Left lobe of liver (tissue), 2 donors: Measurements from ENCODE around the gene RPUSD4. TPM values are rescaled to one million over a fixed set of nuclear protein-coding genes. Genes with fewer than 3 reads are reported as not detected.

ENCODE experiments used
- ATAC-seq: fragments of 200-7000 bp; cut with Tn5 transposase; one replicate; pipeline ENCODE4 v1.9.1; 2020; ENCODE audit warnings: mild to moderate bottlenecking, moderate library complexity
- DNase-seq: peaks from one replicate; pipeline ENCODE4 v3.0.0-alpha.2; 2020; ENCODE audit warnings: low spot score
- total RNA-seq: library from RNA; stranded (reverse); gene quantifications from one replicate; pipeline ENCODE4 v1.2.1, GENCODE V29; 2021
- donor health status: DM: no; HTN: no; CAD: no; lungs with moderate emphysema.
- donor health status: DM: no; HTN: yes; CAD: no.

The RPUSD4 gene
- total RNA-seq, 1 donor from 2014 or later, result 17.0 TPM

DNA sequence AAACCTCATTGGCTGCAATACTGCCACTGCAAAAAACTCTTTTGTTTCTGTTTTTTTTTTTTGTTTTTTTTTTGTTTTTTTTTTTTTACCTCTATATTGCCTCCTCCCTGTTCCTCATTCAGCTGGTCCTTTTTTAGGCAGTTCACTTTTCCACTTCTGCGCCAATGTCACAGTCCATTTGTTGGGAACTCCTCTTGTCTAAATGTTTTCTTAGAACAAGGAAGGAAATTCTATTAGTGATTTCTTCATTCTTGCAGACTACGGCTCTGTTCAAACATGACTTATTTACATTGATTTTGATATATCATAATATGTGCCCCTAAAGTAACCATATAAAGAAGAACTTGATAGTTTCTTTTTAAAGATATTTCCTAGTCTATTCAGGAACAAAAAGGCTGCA lies 3.0 kb upstream of the RPUSD4 start:
- ATAC-seq (no peak), DNase-seq (no peak)

DNA sequence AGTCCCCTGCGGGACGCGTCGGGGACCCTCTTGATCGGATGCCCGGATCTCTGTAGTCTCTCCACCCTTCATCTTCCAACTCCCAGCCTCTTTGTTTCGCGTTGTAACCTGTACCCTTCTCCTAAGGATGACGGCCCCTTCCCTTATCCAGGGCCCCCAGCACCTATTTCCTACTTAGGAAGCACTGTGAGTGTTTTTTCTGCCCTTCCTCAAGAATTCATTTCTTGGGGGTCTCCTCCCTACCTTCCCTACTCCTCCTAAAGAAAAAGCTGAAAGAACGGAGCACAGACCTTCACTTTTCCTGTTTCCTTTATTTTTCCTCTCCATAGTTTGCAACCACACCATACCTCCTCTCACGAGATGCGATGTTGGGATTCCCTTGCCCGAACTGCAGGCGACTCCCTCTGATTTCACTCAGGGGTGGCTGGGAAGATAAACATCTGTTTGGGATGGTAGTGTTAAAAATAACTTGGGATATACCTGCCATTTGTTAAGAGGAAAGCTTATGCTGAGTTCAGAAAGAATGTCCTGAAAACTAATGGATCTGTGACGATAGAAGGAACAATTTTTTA lies 725 bp upstream of the RPUSD4 start:
- DNase-seq (no peak), ATAC-seq (no peak)

- DNase-seq (no peak), ATAC-seq (no peak)
These were observed 597 bp downstream of the RPUSD4 start for GRCh38 chr11:126210871-126211235.

GRCh38 chr11:126207896-126208295 lies 3.6 kb downstream of the RPUSD4 start:
- no peak for ATAC-seq
- no peak for DNase-seq

DNA sequence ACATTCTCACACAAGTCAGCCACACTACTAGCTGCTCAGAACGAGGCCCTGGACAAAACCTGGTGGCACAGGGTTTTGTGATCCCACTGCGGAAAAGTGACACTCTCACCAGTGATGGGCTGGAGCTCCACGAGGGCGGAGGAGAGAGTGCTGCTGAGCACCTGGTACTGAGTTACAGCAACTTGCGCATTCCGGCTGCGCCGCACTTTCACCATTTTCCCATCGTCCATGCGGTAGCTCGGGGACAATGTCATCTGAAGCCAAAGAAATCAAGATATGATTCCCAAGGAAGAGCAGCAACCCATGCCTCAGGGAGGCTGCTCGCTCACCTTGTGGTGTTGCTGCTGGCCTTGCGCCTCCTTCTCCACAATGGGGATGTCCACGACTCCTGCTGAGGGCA lies 6.1 kb downstream of the RPUSD4 start:
- no peak for DNase-seq
- ATAC-seq, result no peak

- ATAC-seq, result peak; percentile 95
- peak; percentile 84 for DNase-seq
These were observed 8.6 kb downstream of the RPUSD4 start for GRCh38 chr11:126202646-126203359.

GRCh38 chr11:126198648-126199047 lies 12.8 kb downstream of the RPUSD4 start:
- DNase-seq, result no peak
- no peak for ATAC-seq

- DNase-seq (peak; percentile 60), ATAC-seq (peak; percentile 87)
These were observed 14.0 kb downstream of the RPUSD4 start for GRCh38 chr11:126197277-126197939.

DNA sequence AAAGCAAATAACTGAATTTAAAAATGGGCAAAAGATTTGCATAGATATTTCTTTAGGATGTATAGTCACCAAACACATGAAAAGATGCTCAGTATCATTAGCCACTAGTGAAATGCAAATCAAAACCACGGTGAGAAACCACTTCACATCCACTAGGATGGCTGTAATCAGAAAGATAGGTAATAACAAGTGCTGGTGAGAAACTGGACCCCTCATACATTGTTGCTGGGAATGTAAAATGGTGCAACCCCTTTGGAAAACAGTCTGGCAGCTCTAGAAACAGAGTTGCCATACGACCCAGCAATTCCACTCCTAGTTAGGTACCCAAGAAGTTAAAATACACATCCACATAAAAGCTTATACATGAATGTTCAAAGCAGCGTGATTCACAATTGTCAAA lies 16.3 kb downstream of the RPUSD4 start:
- no peak for DNase-seq
- no peak for ATAC-seq

- DNase-seq (no peak), ATAC-seq (peak; percentile 67)
These were observed 17.3 kb downstream of the RPUSD4 start for GRCh38 chr11:126194121-126194543.

- DNase-seq (no peak), ATAC-seq (no peak)
These were observed 18.4 kb downstream of the RPUSD4 start for GRCh38 chr11:126193038-126193478.

DNA sequence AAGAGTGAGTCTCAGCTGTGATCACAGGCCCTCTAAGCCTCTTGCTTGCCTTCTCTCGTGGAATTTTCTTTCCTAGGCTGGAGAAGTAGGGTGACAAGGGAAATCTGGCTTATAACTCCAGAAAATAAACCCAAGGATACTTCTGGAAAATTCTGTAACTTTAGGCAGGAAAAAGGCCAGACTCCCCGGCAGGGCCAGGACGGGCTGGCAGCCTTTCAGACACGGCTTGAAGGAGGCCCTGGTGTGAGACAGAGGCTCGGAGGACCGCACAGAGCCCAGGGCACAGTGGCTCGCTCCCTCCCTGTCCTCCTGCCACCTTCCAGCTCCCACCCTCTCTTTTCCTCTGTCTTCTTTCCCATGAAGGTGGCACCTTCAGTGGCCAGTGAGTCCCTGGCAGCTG lies 19.1 kb downstream of the RPUSD4 start:
- no peak for DNase-seq
- ATAC-seq, result no peak

DNA sequence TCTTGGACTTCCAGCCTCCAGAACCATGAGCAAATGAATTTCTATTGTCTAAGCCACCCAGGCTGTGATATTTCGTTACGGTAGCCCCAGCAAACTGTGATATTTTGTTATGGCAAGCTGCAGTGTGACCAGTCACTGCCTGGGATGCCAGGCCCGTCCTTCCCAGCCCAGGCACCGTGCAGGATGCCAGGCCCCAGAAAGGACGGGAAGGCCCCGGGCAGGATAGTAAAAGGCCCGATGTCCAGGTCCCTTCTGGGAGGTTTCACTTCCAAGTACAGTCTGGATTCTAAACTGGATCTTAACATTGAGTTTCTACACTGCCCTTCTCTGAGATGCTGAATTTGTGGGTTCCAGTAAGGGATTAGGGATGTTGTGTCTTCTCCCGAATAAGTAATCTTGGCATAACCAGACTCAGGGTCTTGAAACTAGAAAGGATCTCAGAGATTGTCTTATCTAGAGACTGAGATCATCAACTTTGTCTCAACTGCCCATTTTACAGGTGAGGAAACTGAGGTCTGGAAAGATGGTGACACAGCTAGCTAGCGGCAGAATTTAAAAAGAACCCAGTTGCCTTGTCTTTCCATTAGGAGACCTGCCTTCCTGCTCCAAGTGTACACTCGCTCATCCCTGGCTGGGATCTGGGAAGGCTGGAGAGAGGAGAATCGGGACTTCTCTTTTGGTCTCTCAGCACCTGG lies 19.9 kb downstream of the RPUSD4 start:
- DNase-seq, result no peak
- no peak for ATAC-seq

- ATAC-seq (peak; percentile 85), DNase-seq (peak; percentile 79)
These were observed 20.7 kb downstream of the RPUSD4 start for GRCh38 chr11:126190792-126191191.

DNA sequence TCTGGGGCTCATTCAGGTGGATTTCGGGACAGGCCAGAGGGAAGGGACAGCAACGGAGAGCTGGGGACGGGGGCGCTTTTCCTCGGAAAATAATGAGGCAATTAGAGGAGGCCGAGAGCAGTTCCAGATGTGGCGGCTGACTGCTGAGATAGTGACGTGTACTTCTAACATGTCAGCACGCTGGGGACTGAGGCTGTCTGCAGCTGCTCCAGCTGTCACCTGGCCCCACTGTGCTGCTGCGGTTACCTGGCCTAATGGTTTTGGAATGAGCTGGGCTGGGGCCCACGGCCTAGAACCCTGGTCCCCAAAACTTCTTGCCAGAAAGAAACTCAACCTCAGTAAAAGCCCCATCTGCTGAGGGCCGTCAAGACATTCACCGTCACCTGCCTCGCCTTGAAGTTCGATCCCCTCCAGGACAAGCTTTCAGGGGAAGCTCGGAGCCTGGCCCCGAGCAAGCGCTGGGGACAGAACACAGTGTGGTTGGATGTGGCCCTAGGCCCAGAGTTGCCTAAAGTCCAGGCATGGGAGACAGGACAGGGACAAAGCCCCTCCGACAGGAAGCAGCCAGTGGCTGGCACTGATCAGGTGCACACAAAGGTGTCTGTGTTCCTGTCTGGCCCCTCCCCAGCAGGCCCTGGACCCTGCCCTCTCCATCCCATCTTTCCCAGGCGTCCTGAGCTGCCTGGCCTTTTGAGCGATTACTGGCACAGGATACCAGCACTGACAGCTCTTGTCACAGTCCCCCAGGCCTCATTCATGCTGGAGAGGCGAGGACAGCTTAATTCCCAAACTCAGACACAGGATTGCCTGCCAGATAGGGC lies 22.1 kb downstream of the RPUSD4 start:
- ATAC-seq, result no peak
- DNase-seq, result no peak

- DNase-seq (no peak), ATAC-seq (no peak)
These were observed 22.9 kb downstream of the RPUSD4 start for GRCh38 chr11:126188332-126189108.

DNA sequence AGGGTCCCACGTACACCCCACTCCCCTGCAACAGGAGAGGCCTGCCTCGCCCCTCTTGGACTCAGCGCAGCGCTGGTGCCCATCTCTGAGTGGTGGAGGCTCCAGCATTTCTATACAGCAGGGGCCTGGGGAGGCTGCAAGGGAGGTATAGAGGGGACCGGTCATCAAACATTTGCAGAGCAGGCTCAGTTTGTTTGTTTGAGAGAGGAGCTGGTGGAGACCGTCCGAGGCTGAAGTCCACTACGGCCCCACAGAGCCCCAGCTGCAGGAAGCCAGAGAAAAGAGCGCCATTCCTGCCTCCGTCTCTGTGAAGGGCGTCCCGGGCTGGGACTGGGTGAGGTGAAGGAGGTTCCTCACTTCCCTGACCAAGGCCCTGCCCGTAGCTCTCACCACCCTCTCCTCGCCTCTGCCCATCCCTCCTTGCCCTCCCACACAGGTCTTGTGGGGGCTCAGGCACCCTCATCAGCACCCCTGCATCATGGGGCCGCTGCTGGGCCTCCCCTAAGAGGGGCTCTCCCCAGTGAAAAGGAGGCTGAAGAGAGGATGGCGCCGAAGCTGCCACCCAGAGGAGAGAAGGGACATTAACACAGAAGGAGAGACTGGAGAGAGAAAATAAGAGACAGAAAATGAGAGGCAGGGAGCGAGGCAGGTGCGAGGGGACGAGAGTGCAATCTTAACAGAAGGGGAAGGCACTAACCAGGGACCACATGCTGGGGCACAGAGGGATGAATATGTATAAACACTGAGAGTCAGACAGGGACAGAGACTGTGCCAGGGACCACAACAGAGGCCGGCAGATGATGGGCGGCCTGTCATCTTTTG lies 24.5 kb downstream of the RPUSD4 start:
- DNase-seq, result no peak
- ATAC-seq, result peak; percentile 34

GRCh38 chr11:126186025-126186698 lies 25.3 kb downstream of the RPUSD4 start:
- ATAC-seq, result no peak

More at GRCh38 chr11:126186025-126186698, 25.3 kb downstream of the RPUSD4 start:
- no peak for DNase-seq
